Chondrocyte (in vitro differentiated cells): Measurements from ENCODE around the gene FLYWCH2. TPM values are rescaled to one million over a fixed set of nuclear protein-coding genes. Genes with fewer than 3 reads are reported as not detected.

ENCODE experiments used
- total RNA-seq: library from RNA; stranded (reverse); gene quantifications from 3 replicates; pipeline ENCODE4 v1.2.1, GENCODE V29; 2021

FLYWCH2 gene
- total RNA-seq, 1 donor from 2014 or later = 34.7 TPM

Other genes with a start within 250 kb of the FLYWCH2 start
- gene KCTD5, start 200.7 kb upstream of the FLYWCH2 start, total RNA-seq = 27.3 to 29.7 TPM (median 27.4 TPM) in 3 replicates
- 2.8 to 4.3 TPM (median 3.1 TPM) in 3 replicates for gene PRSS27, start 163.0 kb upstream of the FLYWCH2 start, total RNA-seq
- 363 to 615 TPM (median 378 TPM) in 3 replicates for gene SRRM2, start 130.6 kb upstream of the FLYWCH2 start, total RNA-seq
- gene ELOB, start 105.9 kb upstream of the FLYWCH2 start, total RNA-seq = 205 to 231 TPM (median 225 TPM) in 3 replicates
- gene PRSS33, start 95.7 kb upstream of the FLYWCH2 start, total RNA-seq = not detected in 3 replicates
- not detected in 3 replicates for gene PRSS41, start 84.7 kb upstream of the FLYWCH2 start, total RNA-seq
- gene PRSS21, start 66.0 kb upstream of the FLYWCH2 start, total RNA-seq = not detected in 3 replicates
- gene ZG16B, start 52.9 kb upstream of the FLYWCH2 start, total RNA-seq = 2.1 to 2.6 TPM in 2 of 3 replicates, not detected in the other
- not detected in 3 replicates for gene PRSS22, start 25.0 kb upstream of the FLYWCH2 start, total RNA-seq
- 36.1 to 47.1 TPM (median 38.6 TPM) in 3 replicates for gene FLYWCH1, start 28.7 kb downstream of the FLYWCH2 start, total RNA-seq
- gene KREMEN2, start 81.1 kb downstream of the FLYWCH2 start, total RNA-seq = not detected in 3 replicates
- 8.2 to 15.9 TPM (median 9.5 TPM) in 3 replicates for gene PAQR4, start 86.1 kb downstream of the FLYWCH2 start, total RNA-seq
- gene PKMYT1, start 97.2 kb downstream of the FLYWCH2 start, total RNA-seq = 6.2 to 23.2 TPM (median 7.2 TPM) in 3 replicates
- not detected in 3 replicates for gene CLDN9, start 129.7 kb downstream of the FLYWCH2 start, total RNA-seq
- gene CLDN6, start 135.0 kb downstream of the FLYWCH2 start, total RNA-seq = 0.27 to 0.69 TPM in 2 of 3 replicates, not detected in the other
- gene TNFRSF12A, start 137.2 kb downstream of the FLYWCH2 start, total RNA-seq = 156 to 177 TPM (median 165 TPM) in 3 replicates
- gene HCFC1R1, start 140.7 kb downstream of the FLYWCH2 start, total RNA-seq = 74.0 to 101 TPM (median 79.3 TPM) in 3 replicates
- 27.4 to 33.4 TPM (median 28.8 TPM) in 3 replicates for gene THOC6, start 140.8 kb downstream of the FLYWCH2 start, total RNA-seq
- gene BICDL2, start 153.7 kb downstream of the FLYWCH2 start, total RNA-seq = not detected in 3 replicates
- gene MMP25, start 163.3 kb downstream of the FLYWCH2 start, total RNA-seq = 0.34 TPM in 1 of 3 replicates, not detected in the others
- gene IL32, start 182.4 kb downstream of the FLYWCH2 start, total RNA-seq = 7.3 to 21.0 TPM (median 17.8 TPM) in 3 replicates
- not detected in 3 replicates for gene ZSCAN10, start 216.1 kb downstream of the FLYWCH2 start, total RNA-seq
- gene ZNF205, start 229.4 kb downstream of the FLYWCH2 start, total RNA-seq = 12.9 to 13.7 TPM (median 13.2 TPM) in 3 replicates